Loucy (cell line): ENCODE results near the gene MOB1A.

Experiments used
- CTCF ChIP-seq: fragments of 200-600 bp; sonication (generic); conservative IDR thresholded peaks from 2 replicates; pipeline ENCODE4 v1.5.1; 2014; ENCODE audit warnings: mild to moderate bottlenecking, antibody characterized with exemption, low read length
- EZH2phosphoT487 ChIP-seq: fragments of 200-600 bp; IDR thresholded peaks from 2 replicates; pipeline ENCODE4 v1.6.1; 2018; ENCODE audit warnings: antibody characterized with exemption, mild to moderate bottlenecking, moderate library complexity, borderline replicate concordance

DNA sequence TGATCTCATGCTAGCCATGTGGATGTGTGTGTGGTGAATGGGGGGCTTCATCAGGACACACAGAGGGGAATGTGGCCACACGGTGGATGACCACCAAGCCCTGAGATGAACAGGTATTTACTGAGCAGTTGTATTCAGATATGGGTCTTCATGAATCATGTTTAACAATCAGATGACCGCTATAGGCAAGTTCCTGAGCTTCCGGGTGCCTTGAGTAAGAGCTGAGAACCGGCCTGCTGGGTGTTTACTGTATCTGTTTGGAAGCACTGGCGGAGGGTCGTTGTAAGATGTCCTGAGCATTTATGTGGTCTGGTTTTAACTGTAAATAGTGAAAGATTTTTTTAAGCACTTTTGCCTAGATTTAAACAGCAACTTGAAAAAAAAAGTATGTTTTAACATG is 74.9 kb downstream of the MOB1A start:
- TF ChIP-seq CTCF (no peak), EZH2phosphoT487 (no peak)
